Hepatocyte (in vitro differentiated cells): Measurements from ENCODE around the gene CPA5. TPM values are rescaled to one million over a fixed set of nuclear protein-coding genes. Genes with fewer than 3 reads are reported as not detected.

ENCODE experiments used
- DNase-seq: peaks from one replicate; pipeline ENCODE4 v3.0.0-alpha.2; 2016; ENCODE audit warnings: low spot score
- H2AFZ ChIP-seq: fragments of 200-600 bp; sonication (generic); 2 replicates; pipeline ENCODE4 v1.6.0; 2016; ENCODE audit warnings: antibody characterized with exemption, mild to moderate bottlenecking
- H3K27ac ChIP-seq: fragments of 200-600 bp; sonication (generic); 2 replicates; pipeline ENCODE4 v1.5.1; 2016; ENCODE audit warnings: mild to moderate bottlenecking
- H3K27me3 ChIP-seq: fragments of 200-600 bp; sonication (generic); 2 replicates; pipeline ENCODE4 v1.6.1; 2016
- H3K36me3 ChIP-seq: fragments of 200-600 bp; sonication (generic); replicated peaks from 2 replicates; pipeline ENCODE4 v1.5.1; 2016; ENCODE audit warnings: low read depth; ENCODE audit not compliant: insufficient read depth
- H3K4me1 ChIP-seq: fragments of 200-600 bp; sonication (generic); 2 replicates; pipeline ENCODE4 v1.5.1; 2016; ENCODE audit warnings: mild to moderate bottlenecking, moderate library complexity; ENCODE audit not compliant: insufficient read depth
- H3K4me2 ChIP-seq: fragments of 200-600 bp; sonication (generic); 2 replicates; pipeline ENCODE4 v1.6.0; 2016
- H3K4me3 ChIP-seq: fragments of 200-600 bp; sonication (generic); 2 replicates; pipeline ENCODE4 v1.5.1; 2016; ENCODE audit warnings: mild to moderate bottlenecking
- H3K79me2 ChIP-seq: fragments of 200-600 bp; sonication (generic); 2 replicates; pipeline ENCODE4 v1.6.0; 2017; ENCODE audit warnings: mild to moderate bottlenecking
- H3K9me2 ChIP-seq: fragments of 200-600 bp; sonication (generic); replicated peaks from 2 replicates; pipeline ENCODE4 v1.6.0; 2017; ENCODE audit warnings: mild to moderate bottlenecking; ENCODE audit not compliant: insufficient read depth
- H3K9me3 ChIP-seq: fragments of 200-600 bp; sonication (generic); 2 replicates; pipeline ENCODE4 v1.5.1; 2016; ENCODE audit warnings: low read depth, mild to moderate bottlenecking
- H4K20me1 ChIP-seq: fragments of 200-600 bp; sonication (generic); 2 replicates; pipeline ENCODE4 v1.6.0; 2016; ENCODE audit warnings: mild to moderate bottlenecking; ENCODE audit not compliant: insufficient read depth, poor library complexity, severe bottlenecking
- CTCF ChIP-seq: fragments of 200-600 bp; sonication (generic); IDR thresholded peaks from 2 replicates; pipeline ENCODE4 v1.5.1; 2016; ENCODE audit warnings: antibody characterized with exemption, mild to moderate bottlenecking; ENCODE audit not compliant: poor library complexity
- EZH2 ChIP-seq: fragments of 200-600 bp; sonication (generic); IDR thresholded peaks from 2 replicates; pipeline ENCODE4 v1.6.1; 2016; ENCODE audit warnings: antibody characterized with exemption, mild to moderate bottlenecking, borderline replicate concordance
- EZH2phosphoT487 ChIP-seq: fragments of 200-600 bp; sonication (generic); IDR thresholded peaks from one replicate; pipeline ENCODE4 v1.6.1; 2018; ENCODE audit warnings: antibody characterized with exemption, mild to moderate bottlenecking, low read depth, moderate library complexity; ENCODE audit not compliant: unreplicated experiment, severe bottlenecking
- WGBS: methylation state at CpG from one replicate; pipeline ENCODE4 v1.1.6; 2016; ENCODE audit warnings: low lambda C conversion rate; ENCODE audit errors: missing lambda C conversion rate; 5-methylcytosine and 5-hydroxymethylcytosine counted together
- polyA plus RNA-seq: library from polyadenylated mRNA; unstranded; fragments of >200 nt; fragmentation: Nextera tagmentation; extraction: Ambion mirVana; gene quantifications from 2 replicates; pipeline ENCODE4 v1.2.1, GENCODE V29; 2016
- total RNA-seq: library from RNA; depleted of rRNA; stranded (reverse); fragments of >200 nt; gene quantifications from 2 replicates; pipeline ENCODE4 v1.2.3, GENCODE V29; 2014

The CPA5 gene
- total and polyA plus RNA-seq, 2 experiments from 2014 or later, result 0.30 TPM; not detected in 1

GRCh38 chr7:130302649-130303048 lies 42.0 kb upstream of the CPA5 start:
- Histone ChIP-seq H3K4me2 (no peak overlapping the region), H3K9me2 (no peaks in the 10 kb centered on the region), H3K27me3 (no peaks in the 10 kb centered on the region), H3K9me3 (no peaks in the 10 kb centered on the region), H3K27ac (no peak overlapping the region), H3K36me3 (no peaks in the 10 kb centered on the region), H3K4me1 (no peaks in the 10 kb centered on the region), H3K79me2 (no peaks in the 10 kb centered on the region), H2AFZ (no peak overlapping the region), H4K20me1 (no peaks in the 10 kb centered on the region), H3K4me3 (no peak overlapping the region)
- TF ChIP-seq EZH2phosphoT487 (no peak), EZH2 (no peak), CTCF (no peak)
- no peak for DNase-seq

GRCh38 chr7:130303127-130303526 lies 41.5 kb upstream of the CPA5 start:
- Histone ChIP-seq H3K9me3 (no peaks in the 10 kb centered on the region), H3K27me3 (no peaks in the 10 kb centered on the region), H3K27ac (no peak overlapping the region), H3K79me2 (no peaks in the 10 kb centered on the region), H2AFZ (no peak overlapping the region), H3K4me1 (no peaks in the 10 kb centered on the region), H3K9me2 (no peaks in the 10 kb centered on the region), H3K4me3 (no peak overlapping the region), H3K4me2 (no peak overlapping the region), H3K36me3 (no peaks in the 10 kb centered on the region), H4K20me1 (no peaks in the 10 kb centered on the region)
- DNase-seq, result no peak
- WGBS, result 56% methylated on average over 2 of the region's 2 CpGs
- no peak for TF ChIP-seq CTCF
- TF ChIP-seq EZH2phosphoT487, result no peak

- Histone ChIP-seq H3K27ac (no peak overlapping the region), H3K4me2 (no peak overlapping the region), H3K36me3 (no peaks in the 10 kb centered on the region), H3K9me2 (no peaks in the 10 kb centered on the region), H3K9me3 (no peaks in the 10 kb centered on the region), H3K79me2 (no peaks in the 10 kb centered on the region), H4K20me1 (no peaks in the 10 kb centered on the region), H3K4me3 (no peak overlapping the region), H3K4me1 (no peaks in the 10 kb centered on the region), H2AFZ (no peak overlapping the region), H3K27me3 (no peaks in the 10 kb centered on the region)
- DNase-seq, result no peak
- 91% methylated on average over 5 of the region's 5 CpGs for WGBS
- TF ChIP-seq CTCF (no peak), EZH2 (no peak), EZH2phosphoT487 (no peak)
Observed at GRCh38 chr7:130303551-130303950, 41.1 kb upstream of the CPA5 start.

- Histone ChIP-seq H3K9me2 (no peaks in the 10 kb centered on the region), H3K4me3 (no peak overlapping the region), H3K79me2 (no peaks in the 10 kb centered on the region), H3K27ac (no peak overlapping the region), H3K27me3 (no peaks in the 10 kb centered on the region), H3K4me1 (no peaks in the 10 kb centered on the region), H3K36me3 (no peaks in the 10 kb centered on the region), H3K4me2 (no peak overlapping the region), H4K20me1 (no peaks in the 10 kb centered on the region), H3K9me3 (no peaks in the 10 kb centered on the region), H2AFZ (no peak overlapping the region)
- 71% methylated on average over 5 of the region's 5 CpGs for WGBS
- TF ChIP-seq EZH2phosphoT487 (no peak), CTCF (no peak), EZH2 (no peak)
- DNase-seq, result no peak
Observed at GRCh38 chr7:130303982-130304381, 40.6 kb upstream of the CPA5 start.
